Osteoblast (primary cell): ENCODE measurements around the gene PDE5A. TPM values are rescaled to one million over a fixed set of nuclear protein-coding genes. Genes with fewer than 3 reads are reported as not detected.

Experiments used
- DNase-seq: peaks from one replicate; pipeline ENCODE4 v3.0.0; 2011; ENCODE audit warnings: low spot score, mixed read lengths; ENCODE audit not compliant: insufficient read length; ENCODE audit errors: missing footprints
- H2AFZ ChIP-seq: 2 replicates; pipeline ENCODE4 v1.6.0; 2011; ENCODE audit warnings: mild to moderate bottlenecking, low read length
- H3K27ac ChIP-seq: 2 replicates; pipeline ENCODE4 v1.5.1; 2011; ENCODE audit warnings: mild to moderate bottlenecking, low read depth, low read length, moderate library complexity
- H3K27me3 ChIP-seq: 2 replicates; pipeline ENCODE4 v1.6.0; 2012; ENCODE audit warnings: mild to moderate bottlenecking, control low read depth, inconsistent platforms, low read length, moderate library complexity; ENCODE audit not compliant: insufficient read depth
- H3K36me3 ChIP-seq: 2 replicates; pipeline ENCODE4 v1.5.1; 2011; ENCODE audit warnings: mild to moderate bottlenecking, low read length, control low read depth, moderate library complexity; ENCODE audit not compliant: insufficient read depth
- H3K4me1 ChIP-seq: 2 replicates; pipeline ENCODE4 v1.5.1; 2011; ENCODE audit warnings: mild to moderate bottlenecking, low read length, control low read depth, moderate library complexity; ENCODE audit not compliant: insufficient read depth
- H3K4me2 ChIP-seq: 2 replicates; pipeline ENCODE4 v1.6.0; 2011; ENCODE audit warnings: mild to moderate bottlenecking, low read length; ENCODE audit not compliant: insufficient read depth
- H3K4me3 ChIP-seq: fragments of 200-600 bp; sonication (generic); 3 replicates; pipeline ENCODE4 v1.5.1; 2012; ENCODE audit warnings: mild to moderate bottlenecking, low read length, inconsistent platforms; ENCODE audit not compliant: insufficient read depth
- H3K79me2 ChIP-seq: 2 replicates; pipeline ENCODE4 v1.6.0; 2012; ENCODE audit warnings: mild to moderate bottlenecking, low read length, control low read depth, inconsistent platforms; ENCODE audit not compliant: insufficient read depth
- H3K9me3 ChIP-seq: 2 replicates; pipeline ENCODE4 v1.5.1; 2011; ENCODE audit warnings: low read depth, low read length, control low read depth
- H4K20me1 ChIP-seq: 2 replicates; pipeline ENCODE4 v1.6.0; 2012; ENCODE audit warnings: mild to moderate bottlenecking, low read length, control low read depth; ENCODE audit not compliant: insufficient read depth
- CTCF ChIP-seq: IDR thresholded peaks from 2 replicates; pipeline ENCODE4 v1.5.1; 2011; ENCODE audit warnings: mild to moderate bottlenecking, low read depth, low read length, moderate library complexity; ENCODE audit errors: extremely low read depth
- total RNA-seq: library from RNA; depleted of rRNA; stranded (reverse); fragments of >200 nt; gene quantifications from 2 replicates; pipeline ENCODE4 v1.2.3, GENCODE V29; 2012

Gene PDE5A
- total RNA-seq, 1 donor, result 140 TPM

- Histone ChIP-seq H3K9me3 (no peaks in the 10 kb centered on the region), H3K4me3 (peak overlapping the region; percentile 3), H3K27me3 (no peaks in the 10 kb centered on the region), H3K36me3 (peaks cover 54% of the 10 kb centered on the region), H3K4me2 (peak overlapping the region; percentile 74), H3K79me2 (no peaks in the 10 kb centered on the region), H3K27ac (peak overlapping the region; percentile 79), H2AFZ (no peak overlapping the region), H4K20me1 (no peaks in the 10 kb centered on the region), H3K4me1 (peaks cover 27% of the 10 kb centered on the region)
- DNase-seq, result no peak
- no peak for TF ChIP-seq CTCF
Observed at GRCh38 chr4:119525771-119526712, 102.6 kb downstream of the PDE5A start.

- Histone ChIP-seq H3K27me3 (no peaks in the 10 kb centered on the region), H3K79me2 (no peaks in the 10 kb centered on the region), H4K20me1 (no peaks in the 10 kb centered on the region), H3K4me3 (peak overlapping the region; percentile 3), H3K4me1 (peaks cover 27% of the 10 kb centered on the region), H3K9me3 (no peaks in the 10 kb centered on the region), H3K4me2 (peak overlapping the region; percentile 74), H3K36me3 (peaks cover 56% of the 10 kb centered on the region), H2AFZ (no peak overlapping the region), H3K27ac (peak overlapping the region; percentile 79)
- TF ChIP-seq CTCF, result no peak
- peak; percentile 78 for DNase-seq
Observed at GRCh38 chr4:119525005-119525749, 103.4 kb downstream of the PDE5A start.

GRCh38 chr4:119523399-119523798 is 105.2 kb downstream of the PDE5A start:
- no peak for DNase-seq
- H3K79me2 ChIP-seq, result no peaks in the 10 kb centered on the region
- H3K4me3 ChIP-seq, result no peak overlapping the region
- no peak overlapping the region for H2AFZ ChIP-seq
- TF ChIP-seq CTCF, result no peak
- no peak overlapping the region for H3K4me2 ChIP-seq
- H3K27ac ChIP-seq, result no peak overlapping the region
- no peaks in the 10 kb centered on the region for H3K9me3 ChIP-seq
- H3K4me1 ChIP-seq, result peaks cover 35% of the 10 kb centered on the region
- no peaks in the 10 kb centered on the region for H4K20me1 ChIP-seq
- no peaks in the 10 kb centered on the region for H3K27me3 ChIP-seq
- peaks cover 50% of the 10 kb centered on the region for H3K36me3 ChIP-seq

- Histone ChIP-seq H3K4me2 (no peak overlapping the region), H2AFZ (no peak overlapping the region)
Observed at GRCh38 chr4:119521268-119521667, 107.3 kb downstream of the PDE5A start.

More at GRCh38 chr4:119521268-119521667, 107.3 kb downstream of the PDE5A start:
- DNase-seq, result no peak
- peaks cover 35% of the 10 kb centered on the region for H3K4me1 ChIP-seq
- H3K27me3 ChIP-seq, result no peaks in the 10 kb centered on the region
- H3K9me3 ChIP-seq, result no peaks in the 10 kb centered on the region
- H4K20me1 ChIP-seq, result no peaks in the 10 kb centered on the region
- peaks cover 59% of the 10 kb centered on the region for H3K36me3 ChIP-seq
- TF ChIP-seq CTCF, result no peak
- H3K79me2 ChIP-seq, result no peaks in the 10 kb centered on the region
- no peak overlapping the region for H3K27ac ChIP-seq
- H3K4me3 ChIP-seq, result no peak overlapping the region
